NCI-H2107 treated with DMSO at 0.1 percent for 48 hours (cell line): ENCODE data around the gene COX6B2.
"Not testable (repeated sequence)": the region's sequence is repeated elsewhere in the genome, so short reads cannot be mapped to it uniquely, and the experiment has no call there.

Source experiments
- DNase-seq: peaks from one replicate; lab custom pipeline; 2025; ENCODE audit not compliant: unreplicated experiment; lab: John Stamatoyannopoulos, UW

Gene COX6B2

GRCh38 chr19:55345101-55345817 lies 9.3 kb downstream of the COX6B2 start:
- no peak for DNase-seq

GRCh38 chr19:55344444-55344843 lies 10.1 kb downstream of the COX6B2 start:
- DNase-seq: no peak

- DNase-seq: no peak
Measured at GRCh38 chr19:55341595-55342531, 12.7 kb downstream of the COX6B2 start.

GRCh38 chr19:55341171-55341588 lies 13.3 kb downstream of the COX6B2 start:
- DNase-seq: peak; percentile 83

GRCh38 chr19:55340784-55341147 lies 13.8 kb downstream of the COX6B2 start:
- DNase-seq: peak; percentile 80

- DNase-seq: no peak
Measured at GRCh38 chr19:55339889-55340783, 14.4 kb downstream of the COX6B2 start.

- DNase-seq: peak; percentile 99
Measured at GRCh38 chr19:55339105-55339888, 15.2 kb downstream of the COX6B2 start, which contains the start of gene KMT5C. KMT5C (plus strand) TSS chr19:55339876; CDS start chr19:55341937, 2,061 bp downstream.

- DNase-seq: no peak
Measured at GRCh38 chr19:55336101-55336500, 18.4 kb downstream of the COX6B2 start.

- DNase-seq: no peak
Measured at GRCh38 chr19:55333870-55334269, 20.6 kb downstream of the COX6B2 start.

GRCh38 chr19:55329791-55330190 lies 24.7 kb downstream of the COX6B2 start:
- not testable (repeated sequence) for DNase-seq

GRCh38 chr19:55328774-55329318 lies 25.7 kb downstream of the COX6B2 start:
- not testable (repeated sequence) for DNase-seq

- no peak for DNase-seq
Measured at GRCh38 chr19:55325172-55325571, 29.3 kb downstream of the COX6B2 start, which contains the start of gene TMEM150B. TMEM150B (minus strand) TSS chr19:55325341; CDS start chr19:55321036, 4,305 bp downstream.

GRCh38 chr19:55324662-55325061 lies 29.9 kb downstream of the COX6B2 start:
- no peak for DNase-seq

- no peak for DNase-seq
Measured at GRCh38 chr19:55322204-55322885, 32.2 kb downstream of the COX6B2 start.

GRCh38 chr19:55321466-55322137 lies 32.9 kb downstream of the COX6B2 start:
- DNase-seq: no peak

GRCh38 chr19:55320844-55321419 lies 33.6 kb downstream of the COX6B2 start:
- DNase-seq: no peak

GRCh38 chr19:55319785-55320184 lies 34.7 kb downstream of the COX6B2 start:
- no peak for DNase-seq

- DNase-seq: no peak
Measured at GRCh38 chr19:55316646-55317045, 37.9 kb downstream of the COX6B2 start.
